Neural progenitor cell (in vitro differentiated cells): ENCODE data around the gene ARHGAP5.

Experiments
- CTCF ChIP-seq: fragments of 200-600 bp; sonication (generic); IDR thresholded peaks from 2 replicates; pipeline ENCODE4 v1.5.1; 2017; ENCODE audit warnings: antibody characterized with exemption, mild to moderate bottlenecking
- EZH2 ChIP-seq: fragments of 200-600 bp; sonication (generic); IDR thresholded peaks from 2 replicates; pipeline ENCODE4 v1.6.1; 2017; ENCODE audit warnings: antibody characterized with exemption, mild to moderate bottlenecking, moderate library complexity
- EZH2phosphoT487 ChIP-seq: fragments of 200-600 bp; sonication (generic); IDR thresholded peaks from 2 replicates; pipeline ENCODE4 v1.6.1; 2017; ENCODE audit warnings: antibody characterized with exemption

- no peak for TF ChIP-seq CTCF
- no peak for TF ChIP-seq EZH2
- TF ChIP-seq EZH2phosphoT487 = no peak
Measured at GRCh38 chr14:32185097-32185496, 108.0 kb downstream of the ARHGAP5 start.
